ENCODE results near the gene ZBTB42. TPM values are rescaled to one million over a fixed set of nuclear protein-coding genes. Genes with fewer than 3 reads are reported as not detected.

ZBTB42 gene
- total RNA-seq, 1 donor from 2014 or later: 3.1 TPM

- CTCF ChIA-PET: no interaction called here
- Mint-ChIP-seq H3K9me3 (no peaks in the 10 kb centered on the region), H3K4me3 (no peak overlapping the region), H3K27ac (no peak overlapping the region), H3K36me3 (ENCODE audit: low read depth) (no peaks in the 10 kb centered on the region), H3K4me1 (peaks cover 3% of the 10 kb centered on the region), H3K27me3 (peaks cover 47% of the 10 kb centered on the region)
- no peak for TF ChIP-seq CTCF (IDR thresholded peaks at IDR 0.05)
- POLR2A ChIA-PET: no interaction called here
- DNase-seq (no peak), ATAC-seq (ENCODE audit: low read depth) (no peak)
- intact Hi-C loops (cut with micrococcal nuclease): no loop called here
Observed at GRCh38 chr14:104841730-104842129, 40.8 kb downstream of the ZBTB42 start.

- peaks cover 52% of the 10 kb centered on the region for H3K27me3 Mint-ChIP-seq
- no peak overlapping the region for H3K4me3 Mint-ChIP-seq
- intact Hi-C loops (cut with micrococcal nuclease): no loop called here
- no peak overlapping the region for H3K27ac Mint-ChIP-seq
- DNase-seq (no peak), ATAC-seq (ENCODE audit: low read depth) (no peak)
- no peak for TF ChIP-seq CTCF (IDR thresholded peaks at IDR 0.05)
- H3K9me3 Mint-ChIP-seq: no peaks in the 10 kb centered on the region
- H3K36me3 Mint-ChIP-seq (ENCODE audit: low read depth): no peaks in the 10 kb centered on the region
- POLR2A ChIA-PET: interaction anchor here (0.6 kb wide), 1 partner anchor 166 kb away, joined by 5 read pairs; no protein-coding TSS in a partner anchor
- CTCF ChIA-PET: no interaction called here
- H3K4me1 Mint-ChIP-seq: peaks cover 3% of the 10 kb centered on the region
Observed at GRCh38 chr14:104843006-104843405, 42.1 kb downstream of the ZBTB42 start.

GRCh38 chr14:104843442-104844305 lies 42.8 kb downstream of the ZBTB42 start:
- ATAC-seq (ENCODE audit: low read depth) (no peak), DNase-seq (no peak)
- intact Hi-C loops (cut with micrococcal nuclease): no loop called here
- Mint-ChIP-seq H3K9me3 (no peaks in the 10 kb centered on the region), H3K27me3 (peaks cover 54% of the 10 kb centered on the region), H3K4me3 (peak overlapping the region; percentile 38), H3K27ac (no peak overlapping the region), H3K36me3 (ENCODE audit: low read depth) (no peaks in the 10 kb centered on the region), H3K4me1 (peaks cover 3% of the 10 kb centered on the region)
- CTCF ChIA-PET: no interaction called here
- POLR2A ChIA-PET: no interaction called here
- no peak for TF ChIP-seq CTCF (IDR thresholded peaks at IDR 0.05)

- POLR2A ChIA-PET: no interaction called here
- no peaks in the 10 kb centered on the region for H3K36me3 Mint-ChIP-seq (ENCODE audit: low read depth)
- intact Hi-C loops (cut with micrococcal nuclease): no loop called here
- H3K27ac Mint-ChIP-seq: no peak overlapping the region
- DNase-seq: no peak
- ATAC-seq (ENCODE audit: low read depth): no peak
- H3K4me1 Mint-ChIP-seq: peaks cover 3% of the 10 kb centered on the region
- no peak for TF ChIP-seq CTCF (IDR thresholded peaks at IDR 0.05)
- H3K9me3 Mint-ChIP-seq: no peaks in the 10 kb centered on the region
- no peak overlapping the region for H3K4me3 Mint-ChIP-seq
- CTCF ChIA-PET: no interaction called here
- H3K27me3 Mint-ChIP-seq: peaks cover 58% of the 10 kb centered on the region
Observed at GRCh38 chr14:104844306-104845032, 43.6 kb downstream of the ZBTB42 start.

- no peaks in the 10 kb centered on the region for H3K36me3 Mint-ChIP-seq (ENCODE audit: low read depth)
- ATAC-seq (ENCODE audit: low read depth) (no peak), DNase-seq (no peak)
- intact Hi-C loops (cut with micrococcal nuclease): no loop called here
- ChIA-PET CTCF (no interaction called here), POLR2A (no interaction called here)
- no peak overlapping the region for H3K27ac Mint-ChIP-seq
- TF ChIP-seq CTCF (IDR thresholded peaks at IDR 0.05): no peak
- peaks cover 3% of the 10 kb centered on the region for H3K4me1 Mint-ChIP-seq
- peaks cover 60% of the 10 kb centered on the region for H3K27me3 Mint-ChIP-seq
- H3K9me3 Mint-ChIP-seq: no peaks in the 10 kb centered on the region
- no peak overlapping the region for H3K4me3 Mint-ChIP-seq
Observed at GRCh38 chr14:104845033-104845666, 44.2 kb downstream of the ZBTB42 start.

Data from activated B cell treated with CpG ODN at 0.5 μM for 24 hours (primary cell).